ENCODE results near the gene MRPL9. TPM values are rescaled to one million over a fixed set of nuclear protein-coding genes. Genes with fewer than 3 reads are reported as not detected.

The MRPL9 gene
- total RNA-seq, 3 donors from 2014 or later: 46.5 to 51.2 (median 50.9) TPM

DNA sequence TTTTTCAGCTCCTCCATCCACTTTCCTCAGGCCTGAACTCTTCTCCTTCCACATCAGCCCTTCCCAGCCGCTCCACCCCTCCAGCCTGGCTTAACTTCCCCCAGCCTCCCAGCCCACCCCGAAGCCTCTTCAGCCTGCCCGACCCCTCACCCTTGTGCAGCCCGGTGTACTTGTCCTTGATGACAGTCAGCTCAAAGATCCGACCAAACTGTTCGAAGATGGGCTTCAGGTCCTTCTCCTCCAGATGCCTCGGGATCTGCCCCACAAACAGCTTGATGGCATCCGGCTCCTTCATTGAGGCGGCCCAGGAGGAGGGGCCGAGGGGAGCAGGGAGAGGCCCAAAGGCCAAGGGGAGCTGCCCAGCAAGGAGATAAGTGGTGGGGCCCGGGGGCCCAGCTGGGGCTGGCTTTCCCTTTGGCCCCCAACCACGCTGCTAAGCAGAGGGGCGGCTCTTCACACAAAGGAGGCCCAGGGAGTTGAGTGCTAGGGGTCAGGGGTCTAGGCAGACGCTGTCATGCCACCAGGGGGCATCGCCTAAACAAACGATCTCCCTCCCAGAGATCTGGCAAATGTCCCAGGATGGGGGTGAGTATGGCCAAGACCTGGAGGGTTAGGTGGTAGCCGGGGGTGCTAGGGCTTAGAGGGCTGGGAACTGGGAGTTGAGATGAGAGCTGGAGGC lies 47.4 kb downstream of the MRPL9 start:
- no peak for DNase-seq
- no peak for TF ChIP-seq CTCF (IDR thresholded peaks at IDR 0.05)
- Histone ChIP-seq H3K4me1 (ENCODE audit: low read depth) (peaks cover 26% of the 10 kb centered on the region), H3K4me3 (no peak overlapping the region), H3K9me3 (no peaks in the 10 kb centered on the region), H3K36me3 (ENCODE audit: low read depth) (no peaks in the 10 kb centered on the region)
- ATAC-seq: no peak
- intact Hi-C loops (cut with DNase I, micrococcal nuclease): no loop called here

DNA sequence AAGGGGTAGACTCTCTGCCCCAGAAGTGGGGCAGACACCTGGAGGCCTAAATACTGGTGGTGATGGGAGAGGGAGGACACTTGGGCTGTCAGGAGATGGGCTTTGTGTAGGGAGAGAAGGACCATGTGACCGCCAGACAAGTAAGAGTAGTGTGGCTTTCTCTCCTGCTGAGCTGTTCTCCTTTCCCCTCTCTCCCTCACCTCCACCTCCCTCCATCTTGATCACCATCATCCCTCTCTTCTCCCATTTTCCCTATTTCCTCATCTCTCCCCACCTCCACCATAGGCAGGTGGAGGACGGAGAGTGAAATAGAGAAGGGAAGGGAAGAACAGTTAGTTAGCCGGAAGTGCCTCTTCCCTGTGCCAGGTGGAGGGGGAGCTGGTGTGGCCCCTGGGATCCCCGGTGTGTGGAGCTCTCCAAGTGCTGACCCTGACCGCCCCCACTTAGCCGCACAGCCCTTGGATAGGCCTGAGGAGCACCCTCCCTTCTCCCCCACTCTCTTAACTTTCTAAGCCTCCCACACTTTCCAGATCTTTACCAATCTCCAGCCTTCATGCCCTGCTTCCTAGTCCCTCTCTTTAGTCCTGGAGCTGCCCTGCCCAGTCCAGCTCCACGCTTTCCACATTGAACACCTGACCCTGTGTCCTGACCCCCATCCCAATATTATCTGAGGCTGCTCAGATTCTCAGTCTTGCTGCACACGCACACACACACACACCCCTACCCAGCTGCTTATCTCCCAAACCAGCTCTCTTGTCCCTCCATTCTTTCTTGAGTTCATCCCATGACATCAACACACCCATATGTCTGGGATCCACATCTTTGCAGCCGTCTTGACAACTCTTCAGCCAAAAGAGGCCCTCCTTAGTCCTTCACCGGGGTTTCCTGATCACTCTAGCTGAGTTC lies 48.2 kb downstream of the MRPL9 start:
- Histone ChIP-seq H3K4me3 (no peak overlapping the region), H3K36me3 (ENCODE audit: low read depth) (no peaks in the 10 kb centered on the region), H3K9me3 (no peaks in the 10 kb centered on the region), H3K4me1 (ENCODE audit: low read depth) (peaks cover 19% of the 10 kb centered on the region)
- intact Hi-C loops (cut with DNase I, micrococcal nuclease): no loop called here
- TF ChIP-seq CTCF (IDR thresholded peaks at IDR 0.05): no peak
- ATAC-seq (no peak), DNase-seq (no peak)

GRCh38 chr1:151713874-151714273 lies 49.4 kb downstream of the MRPL9 start:
- Histone ChIP-seq H3K4me1 (ENCODE audit: low read depth) (peaks cover 19% of the 10 kb centered on the region), H3K9me3 (no peaks in the 10 kb centered on the region), H3K4me3 (no peak overlapping the region), H3K36me3 (ENCODE audit: low read depth) (no peaks in the 10 kb centered on the region)
- ATAC-seq (peak; percentile 5), DNase-seq (no peak)
- intact Hi-C loops (cut with DNase I, micrococcal nuclease): no loop called here
- TF ChIP-seq CTCF (IDR thresholded peaks at IDR 0.05): no peak

DNA sequence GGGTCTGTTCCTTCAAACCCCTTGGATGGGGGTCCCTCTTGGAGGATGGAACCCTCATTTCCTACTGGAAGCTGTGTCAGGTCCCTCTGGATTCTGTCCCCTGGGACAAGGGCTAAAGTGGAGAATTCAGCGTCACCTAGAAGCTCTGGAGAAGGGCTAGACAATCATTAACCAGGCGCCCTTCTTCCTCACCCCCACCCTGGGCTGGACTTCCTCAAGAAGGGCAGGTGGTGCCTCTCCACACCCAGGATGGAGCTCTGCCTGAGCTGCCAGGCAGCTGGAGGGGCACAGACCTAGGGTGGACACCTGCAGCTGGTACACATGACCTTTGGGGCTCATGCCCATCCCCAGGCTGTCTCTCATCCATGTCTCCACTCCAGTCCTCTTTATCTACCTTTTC lies 50.3 kb downstream of the MRPL9 start:
- Histone ChIP-seq H3K4me3 (no peak overlapping the region), H3K9me3 (no peaks in the 10 kb centered on the region), H3K36me3 (ENCODE audit: low read depth) (no peaks in the 10 kb centered on the region), H3K4me1 (ENCODE audit: low read depth) (peaks cover 19% of the 10 kb centered on the region)
- no peak for TF ChIP-seq CTCF (IDR thresholded peaks at IDR 0.05)
- peak; percentile 74 to 85 (median 74) for DNase-seq
- intact Hi-C loops (cut with DNase I, micrococcal nuclease): no loop called here
- ATAC-seq: peak; percentile 93

DNA sequence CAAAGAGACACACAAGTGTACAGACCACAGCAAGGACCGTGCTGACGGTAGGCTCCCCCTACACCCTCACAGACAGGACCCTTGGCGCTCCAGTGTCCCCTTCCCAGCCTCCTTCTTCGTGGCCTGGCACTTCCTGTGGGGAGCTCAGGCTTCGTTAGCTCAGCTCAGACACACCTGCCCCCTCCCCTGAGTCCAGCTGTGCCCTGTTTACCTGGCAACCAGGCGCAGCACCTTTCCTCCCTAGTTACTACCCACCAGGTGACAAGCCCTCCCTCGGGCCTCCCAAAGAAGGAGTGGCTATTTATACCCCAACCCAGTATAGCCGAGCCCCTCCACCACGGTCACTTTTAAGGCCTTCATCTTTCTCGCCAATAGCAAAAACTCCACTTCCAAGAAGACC lies 51.3 kb downstream of the MRPL9 start:
- no peaks in the 10 kb centered on the region for H3K36me3 ChIP-seq (ENCODE audit: low read depth)
- intact Hi-C loops (cut with DNase I, micrococcal nuclease): no loop called here
- H3K9me3 ChIP-seq: no peaks in the 10 kb centered on the region
- no peak for TF ChIP-seq CTCF (IDR thresholded peaks at IDR 0.05)
- H3K4me1 ChIP-seq (ENCODE audit: low read depth): peaks cover 19% of the 10 kb centered on the region
- ATAC-seq (peak; percentile 56), DNase-seq (no peak)
- no peak overlapping the region for H3K4me3 ChIP-seq
